ENCODE results near the gene MTOR.

MTOR gene

DNA sequence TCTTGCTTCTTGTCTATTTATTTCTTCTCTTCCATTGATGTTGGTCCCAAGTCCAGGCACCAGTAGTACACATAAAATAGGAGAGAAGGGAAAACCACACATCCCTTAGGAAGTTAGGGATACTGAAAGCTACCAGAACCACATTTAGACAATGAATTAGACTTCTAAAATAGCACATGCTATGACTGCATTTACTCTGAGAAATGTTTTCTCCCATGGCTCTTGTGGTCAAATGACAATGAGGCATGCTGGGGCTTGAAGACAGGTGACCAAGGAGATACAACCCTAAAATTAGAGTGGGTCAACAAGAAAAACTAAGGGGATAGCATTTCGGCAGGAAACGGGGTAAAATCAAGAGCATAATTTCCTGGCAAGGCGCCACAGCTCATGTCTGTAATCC is 17.1 kb downstream of the MTOR start:
- H3K4me3 ChIP-seq (ENCODE audit: low read depth, low read length) = no peak overlapping the region
- TF ChIP-seq, protein P1, sequence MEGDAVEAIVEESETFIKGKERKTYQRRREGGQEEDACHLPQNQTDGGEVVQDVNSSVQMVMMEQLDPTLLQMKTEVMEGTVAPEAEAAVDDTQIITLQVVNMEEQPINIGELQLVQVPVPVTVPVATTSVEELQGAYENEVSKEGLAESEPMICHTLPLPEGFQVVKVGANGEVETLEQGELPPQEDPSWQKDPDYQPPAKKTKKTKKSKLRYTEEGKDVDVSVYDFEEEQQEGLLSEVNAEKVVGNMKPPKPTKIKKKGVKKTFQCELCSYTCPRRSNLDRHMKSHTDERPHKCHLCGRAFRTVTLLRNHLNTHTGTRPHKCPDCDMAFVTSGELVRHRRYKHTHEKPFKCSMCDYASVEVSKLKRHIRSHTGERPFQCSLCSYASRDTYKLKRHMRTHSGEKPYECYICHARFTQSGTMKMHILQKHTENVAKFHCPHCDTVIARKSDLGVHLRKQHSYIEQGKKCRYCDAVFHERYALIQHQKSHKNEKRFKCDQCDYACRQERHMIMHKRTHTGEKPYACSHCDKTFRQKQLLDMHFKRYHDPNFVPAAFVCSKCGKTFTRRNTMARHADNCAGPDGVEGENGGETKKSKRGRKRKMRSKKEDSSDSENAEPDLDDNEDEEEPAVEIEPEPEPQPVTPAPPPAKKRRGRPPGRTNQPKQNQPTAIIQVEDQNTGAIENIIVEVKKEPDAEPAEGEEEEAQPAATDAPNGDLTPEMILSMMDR (IDR thresholded peaks at IDR 0.05; ENCODE audit: borderline replicate concordance, insufficient read depth, low read depth, low read length) = no peak

- TF ChIP-seq, protein P1 (IDR thresholded peaks at IDR 0.05; ENCODE audit: borderline replicate concordance, insufficient read depth, low read depth, low read length) = no peak
- H3K4me3 ChIP-seq (ENCODE audit: low read depth, low read length) = no peak overlapping the region
Measured at GRCh38 chr1:11238311-11238710, 24.0 kb downstream of the MTOR start.

DNA sequence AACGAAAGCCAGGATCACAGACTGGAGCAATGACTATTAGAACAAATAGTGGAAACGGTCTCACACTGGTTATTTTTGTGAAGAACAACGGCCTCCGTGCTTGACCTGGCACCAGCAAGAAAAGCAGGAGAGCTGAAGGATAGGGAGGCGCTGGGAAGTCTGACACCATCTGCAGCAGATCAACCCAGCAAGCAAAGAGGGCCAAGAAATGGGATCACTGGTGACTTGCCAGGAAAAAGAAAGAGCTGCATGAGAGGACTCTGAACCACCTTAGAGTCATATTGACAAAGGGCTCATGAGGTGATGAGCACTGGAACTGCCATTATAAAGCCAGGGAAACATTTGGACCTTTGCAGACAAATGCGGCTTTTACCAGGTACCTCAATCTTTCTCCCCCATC is 25.0 kb downstream of the MTOR start:
- TF ChIP-seq, protein P1 (IDR thresholded peaks at IDR 0.05; ENCODE audit: borderline replicate concordance, insufficient read depth, low read depth, low read length) = no peak
- H3K4me3 ChIP-seq (ENCODE audit: low read depth, low read length) = no peak overlapping the region

DNA sequence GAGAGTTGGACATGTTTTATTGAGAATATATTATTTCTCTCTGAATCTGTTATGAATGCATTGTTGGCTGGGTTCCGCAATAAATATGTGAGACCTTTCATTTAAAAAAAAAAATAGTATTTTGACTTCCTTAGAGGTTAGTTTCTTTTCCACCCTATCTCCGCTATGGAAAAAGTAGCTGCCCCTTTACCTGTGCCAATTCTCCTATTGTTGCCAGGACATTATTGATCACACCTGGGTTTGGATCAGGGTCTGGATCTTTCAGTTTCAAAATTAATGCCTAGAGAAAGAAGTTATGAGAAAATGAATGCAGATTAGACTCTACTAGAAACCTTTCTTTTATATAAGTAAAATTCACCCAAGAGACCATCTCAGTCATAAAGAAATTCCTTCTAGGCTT is 29.1 kb downstream of the MTOR start:
- H3K4me3 ChIP-seq (ENCODE audit: low read depth, low read length) = no peak overlapping the region
- TF ChIP-seq, protein P1 (IDR thresholded peaks at IDR 0.05; ENCODE audit: borderline replicate concordance, insufficient read depth, low read depth, low read length) = no peak

GRCh38 chr1:11229203-11229602 is 33.1 kb downstream of the MTOR start:
- TF ChIP-seq, protein P1 (IDR thresholded peaks at IDR 0.05; ENCODE audit: borderline replicate concordance, insufficient read depth, low read depth, low read length) = no peak
- H3K4me3 ChIP-seq (ENCODE audit: low read depth, low read length) = no peak overlapping the region

- TF ChIP-seq, protein P1 (IDR thresholded peaks at IDR 0.05; ENCODE audit: borderline replicate concordance, insufficient read depth, low read depth, low read length) = no peak
- no peak overlapping the region for H3K4me3 ChIP-seq (ENCODE audit: low read depth, low read length)
Measured at GRCh38 chr1:11227106-11228077, 35.0 kb downstream of the MTOR start.

GRCh38 chr1:11216074-11216473 is 46.3 kb downstream of the MTOR start:
- no peak overlapping the region for H3K4me3 ChIP-seq (ENCODE audit: low read depth, low read length)
- TF ChIP-seq, protein P1 (IDR thresholded peaks at IDR 0.05; ENCODE audit: borderline replicate concordance, insufficient read depth, low read depth, low read length) = no peak
